ENCODE results near the gene HNMT. TPM values are rescaled to one million over a fixed set of nuclear protein-coding genes. Genes with fewer than 3 reads are reported as not detected.

HNMT gene
- total and polyA plus RNA-seq, 2 of the 8 experiments (the other 6 are each of a cell fraction or from before 2014, with no cell fraction given), result 1.6 to 3.6 TPM

DNA sequence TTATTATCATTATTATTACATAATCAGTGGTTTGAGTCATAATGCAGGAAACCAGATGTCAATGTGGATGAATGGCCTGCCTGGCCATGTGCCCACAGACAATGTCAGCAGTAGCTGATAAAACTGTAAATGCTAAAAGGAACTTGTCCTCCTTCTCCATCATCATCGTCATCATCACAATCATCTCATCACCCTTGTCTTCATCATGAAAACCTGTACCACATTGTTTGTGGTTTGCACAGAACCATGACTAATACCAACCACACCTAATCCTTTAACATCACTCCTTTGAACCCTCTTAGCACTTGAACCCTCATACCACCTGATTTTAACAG lies 96.0 kb downstream of the HNMT start:
- Histone ChIP-seq H3K4me2 (ENCODE audit: insufficient read depth in 1 of 2, low read depth in 2 of 2, low read length in 2 of 2) (no peak overlapping the region), H3K18ac (ENCODE audit: extremely low read depth, low read length) (no peak overlapping the region), H3K14ac (ENCODE audit: insufficient read length) (no peak overlapping the region), H4K20me1 (replicated peaks in 1 of 2; ENCODE audit: control insufficient read depth in 1 of 2, insufficient read depth in 2 of 2, low read length in 2 of 2) (peaks cover 0 to 2% of the 10 kb centered on the region in 2 experiments), H3K9me3 (ENCODE audit: insufficient read depth in 2 of 2, low read depth in 1 of 2, low read length in 1 of 2) (no peaks in the 10 kb centered on the region), H2BK5ac (ENCODE audit: low read depth, low read length) (no peak overlapping the region), H4K8ac (ENCODE audit: extremely low read depth, insufficient read depth, low read length) (no peak overlapping the region), H3K4me1 (replicated peaks in 1 of 4; ENCODE audit: control insufficient read depth in 3 of 4, insufficient read depth in 4 of 4, low read length in 3 of 4) (no peaks in the 10 kb centered on the region), H3K27ac (ENCODE audit: low read depth, low read length) (no peak overlapping the region), H3K79me1 (ENCODE audit: low read depth, low read length) (no peaks in the 10 kb centered on the region), H2BK20ac (ENCODE audit: low read length) (no peak overlapping the region), H3K23ac (ENCODE audit: insufficient read length) (no peak overlapping the region), H3K4ac (replicated peaks; ENCODE audit: insufficient read length, low read depth, low read length) (no peak overlapping the region), H3K4me3 (ENCODE audit: extremely low read depth in 1 of 4, insufficient read depth in 2 of 4, low read depth in 3 of 4, low read length in 4 of 4) (no peak overlapping the region), H3K9ac (replicated peaks in 1 of 4; ENCODE audit: extremely low read depth in 1 of 4, low read depth in 3 of 4, low read length in 3 of 4) (no peak overlapping the region), H3K36me3 (ENCODE audit: control insufficient read depth in 2 of 4, insufficient read depth in 4 of 4, low read length in 3 of 4) (no peaks in the 10 kb centered on the region), H2BK120ac (replicated peaks; ENCODE audit: low read depth, low read length) (no peak overlapping the region), H2BK15ac (ENCODE audit: low read length) (no peak overlapping the region), H3K27me3 (replicated peaks in 1 of 4; ENCODE audit: control insufficient read depth in 3 of 4, extremely low read depth in 1 of 4, insufficient read depth in 3 of 4, low read length in 3 of 4) (no peaks in the 10 kb centered on the region), H2BK12ac (ENCODE audit: low read depth, low read length) (no peak overlapping the region), H3K56ac (replicated peaks; ENCODE audit: insufficient read length, low read depth, low read length) (no peak overlapping the region), H2AFZ (ENCODE audit: low read length) (no peak overlapping the region), H4K91ac (replicated peaks; ENCODE audit: insufficient read length, low read length) (no peak overlapping the region), H3K23me2 (ENCODE audit: low read depth, low read length) (no peaks in the 10 kb centered on the region), H2AK5ac (ENCODE audit: low read depth, low read length) (no peak overlapping the region), H4K5ac (ENCODE audit: insufficient read length, low read depth, low read length) (no peak overlapping the region), H3K79me2 (ENCODE audit: control insufficient read depth in 1 of 2, insufficient read depth in 2 of 2, low read length in 2 of 2) (no peaks in the 10 kb centered on the region)
- POLR2A ChIA-PET (ENCODE audit: partially characterized antibody), result no interaction called here
- TF ChIP-seq SAP30 (IDR thresholded peaks at IDR 0.05; ENCODE audit: insufficient read depth, insufficient replicate concordance, low read length), result no peak
- no peak for TF ChIP-seq CBX8 (IDR thresholded peaks at IDR 0.05; ENCODE audit: borderline replicate concordance, low read depth, low read length)
- CTCF ChIA-PET (ENCODE audit: partially characterized antibody), result interaction anchor here (1.0 kb wide), 1 partner anchor 114 kb away, joined by 3 read pairs; no protein-coding TSS in a partner anchor
- FAIRE-seq (no peak), DNase-seq (ENCODE audit: low read depth in 1 of 2, low spot score in 2 of 2) (no peak)
- WGBS, 2 experiments (ENCODE audit: extremely low coverage in 1 of 2, insufficient coverage in 1 of 2, insufficient read length in 1 of 2, insufficient replicate concordance in 2 of 2, low coverage in 1 of 2, low lambda C conversion rate in 2 of 2, missing lambda C conversion rate in 1 of 2), result 85% methylated on average over 1 of the region's 1 CpG; no CpG with 5 or more reads in 1 of the 2 experiments
